Medulla oblongata (tissue), 1 donor: ENCODE results near the gene SRP14.
"Not testable (repeated sequence)": the region's sequence is repeated elsewhere in the genome, so short reads cannot be mapped to it uniquely, and the experiment has no call there.

ENCODE experiments used
- DNase-seq: peaks from one replicate; pipeline ENCODE4 v3.0.0-alpha.2; 2015; ENCODE audit errors: extremely low spot score

The SRP14 gene, protein sequence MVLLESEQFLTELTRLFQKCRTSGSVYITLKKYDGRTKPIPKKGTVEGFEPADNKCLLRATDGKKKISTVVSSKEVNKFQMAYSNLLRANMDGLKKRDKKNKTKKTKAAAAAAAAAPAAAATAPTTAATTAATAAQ

GRCh38 chr15:40038638-40039543 is at the start of gene SRP14:
SRP14 (minus strand) TSS chr15:40039181; CDS start chr15:40039116, 65 bp downstream.
- peak; percentile 97 for DNase-seq

GRCh38 chr15:40087991-40088928 is 49.3 kb upstream of the SRP14 start:
- DNase-seq, result no peak

DNA sequence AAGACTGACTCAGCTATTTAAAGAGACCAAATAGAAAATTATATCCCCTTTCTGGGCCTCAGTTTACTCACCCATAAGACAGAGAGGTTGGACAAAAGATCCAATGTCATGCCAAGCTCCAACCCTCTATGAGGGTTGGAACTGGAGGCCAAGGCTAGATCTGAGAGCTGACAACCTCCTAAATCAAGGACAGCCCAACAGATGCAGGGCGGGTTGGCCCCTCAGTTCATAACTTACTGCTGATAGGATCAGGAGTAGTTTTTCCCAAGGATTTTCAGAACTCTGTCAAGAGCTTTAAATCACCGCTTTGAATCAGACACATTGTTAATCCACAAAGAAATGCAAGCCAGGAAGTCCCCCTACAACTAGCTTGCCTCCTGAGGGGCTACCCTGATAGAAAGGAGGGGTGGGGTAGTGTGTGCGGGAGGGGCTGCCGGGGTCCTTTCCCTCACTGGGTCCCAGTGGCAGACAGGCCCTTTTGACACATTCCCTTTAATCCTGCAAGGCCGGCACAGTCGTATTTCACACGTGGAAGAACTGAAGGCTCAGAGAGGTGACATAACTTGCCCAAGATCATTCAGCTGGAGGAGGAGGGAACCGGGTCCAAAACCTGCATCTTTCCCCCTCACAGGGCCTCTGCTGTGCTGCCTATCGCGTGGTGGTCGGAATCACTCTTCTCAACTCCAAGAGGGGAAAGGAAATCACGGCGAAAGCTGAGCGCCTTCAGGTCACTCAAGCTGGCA is 48.3 kb upstream of the SRP14 start:
- DNase-seq, result no peak

- DNase-seq, result no peak
Observed at GRCh38 chr15:40085266-40085665, 46.3 kb upstream of the SRP14 start.

DNA sequence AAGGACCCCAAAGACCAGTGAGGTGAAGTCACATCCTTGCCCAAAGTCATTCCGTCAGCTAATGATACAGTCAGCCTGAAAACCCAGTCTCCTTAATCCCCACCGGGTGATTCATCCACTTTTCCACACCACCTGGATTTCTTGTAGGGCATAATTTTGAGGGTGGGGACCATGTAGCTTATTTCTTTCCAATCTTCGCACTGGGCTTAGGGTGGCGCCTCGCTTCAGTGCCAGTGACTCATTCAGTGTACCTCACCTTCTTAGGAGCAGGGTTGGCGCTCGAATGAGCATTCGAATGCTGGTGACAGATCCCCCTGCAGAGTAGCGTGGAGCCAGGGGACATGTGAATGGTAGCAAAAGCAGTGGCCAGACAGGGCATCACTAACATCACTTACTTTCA is 45.7 kb upstream of the SRP14 start:
- DNase-seq, result no peak

DNA sequence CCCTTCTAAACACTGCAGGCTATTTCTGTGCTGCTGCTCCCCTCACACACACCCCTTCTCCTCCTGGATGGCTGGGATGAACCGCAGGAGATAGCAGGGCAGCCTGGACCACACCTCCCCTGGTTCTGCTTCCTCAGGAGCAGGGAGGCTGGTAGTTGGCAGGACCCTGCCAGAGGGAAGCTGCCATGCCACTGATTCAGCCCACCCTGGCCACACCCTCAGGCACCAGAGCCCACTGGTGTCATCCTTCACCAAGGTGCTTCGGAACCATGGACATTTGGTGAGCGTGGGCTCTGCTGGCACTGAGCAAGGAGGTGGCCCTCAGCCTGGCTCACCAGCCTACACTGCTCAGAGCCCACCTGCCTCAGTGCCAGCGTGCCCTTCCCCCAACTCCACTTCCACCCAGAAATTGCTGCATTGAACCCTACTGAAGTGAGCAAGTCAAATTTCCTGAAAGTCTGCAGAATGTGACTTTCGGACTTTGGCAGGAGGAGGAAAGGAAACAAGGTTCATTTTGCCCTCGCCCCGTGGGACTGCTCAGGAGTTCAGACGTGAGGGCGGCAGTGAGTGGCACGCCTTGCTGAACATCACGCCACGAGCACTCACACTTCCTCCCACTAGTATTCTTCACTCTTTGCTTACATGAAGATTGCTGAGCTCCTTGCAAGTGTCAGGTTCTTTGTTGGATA is 43.4 kb upstream of the SRP14 start:
- no peak for DNase-seq

GRCh38 chr15:40081691-40082194 is 42.8 kb upstream of the SRP14 start:
- peak; percentile 97 for DNase-seq

GRCh38 chr15:40080847-40081246 is 41.9 kb upstream of the SRP14 start:
- no peak for DNase-seq

DNA sequence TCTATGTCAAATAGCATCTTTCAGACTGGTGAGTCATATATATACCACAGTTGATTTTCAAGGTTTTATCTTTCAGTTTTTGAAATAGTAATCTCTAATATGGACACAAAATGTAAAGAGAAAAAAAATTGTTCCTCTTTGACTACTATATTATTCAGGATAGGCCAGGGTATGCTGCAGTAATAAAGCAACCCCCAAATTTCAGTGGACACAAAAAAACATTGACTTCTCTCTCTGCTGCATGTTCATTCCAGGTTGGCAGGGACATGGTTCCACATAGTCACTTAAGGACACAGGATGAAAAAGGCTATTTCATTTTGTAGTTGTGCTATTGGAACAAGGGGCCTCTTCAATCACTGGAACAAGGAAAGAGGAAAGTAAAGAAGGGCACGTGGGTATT is 41.1 kb upstream of the SRP14 start:
- DNase-seq, result no peak

DNA sequence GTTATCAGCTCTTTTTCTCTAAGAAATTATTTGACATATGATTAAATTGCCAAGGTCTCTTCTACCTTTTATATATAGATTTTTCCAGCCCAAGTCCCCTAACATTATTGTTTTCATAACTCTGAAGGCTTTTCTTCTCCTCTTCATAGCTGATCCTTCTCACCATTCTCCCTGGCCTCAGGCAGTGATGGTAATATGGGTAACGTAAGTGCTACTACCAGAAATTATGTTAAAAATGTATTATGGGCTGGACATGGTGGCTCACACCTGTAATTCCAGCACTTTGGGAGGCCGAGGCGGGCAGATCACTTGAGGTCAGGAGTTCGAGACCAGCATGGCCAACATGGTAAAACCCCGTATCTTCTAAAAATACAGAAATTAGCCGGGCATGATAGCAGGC is 40.5 kb upstream of the SRP14 start:
- no peak for DNase-seq

DNA sequence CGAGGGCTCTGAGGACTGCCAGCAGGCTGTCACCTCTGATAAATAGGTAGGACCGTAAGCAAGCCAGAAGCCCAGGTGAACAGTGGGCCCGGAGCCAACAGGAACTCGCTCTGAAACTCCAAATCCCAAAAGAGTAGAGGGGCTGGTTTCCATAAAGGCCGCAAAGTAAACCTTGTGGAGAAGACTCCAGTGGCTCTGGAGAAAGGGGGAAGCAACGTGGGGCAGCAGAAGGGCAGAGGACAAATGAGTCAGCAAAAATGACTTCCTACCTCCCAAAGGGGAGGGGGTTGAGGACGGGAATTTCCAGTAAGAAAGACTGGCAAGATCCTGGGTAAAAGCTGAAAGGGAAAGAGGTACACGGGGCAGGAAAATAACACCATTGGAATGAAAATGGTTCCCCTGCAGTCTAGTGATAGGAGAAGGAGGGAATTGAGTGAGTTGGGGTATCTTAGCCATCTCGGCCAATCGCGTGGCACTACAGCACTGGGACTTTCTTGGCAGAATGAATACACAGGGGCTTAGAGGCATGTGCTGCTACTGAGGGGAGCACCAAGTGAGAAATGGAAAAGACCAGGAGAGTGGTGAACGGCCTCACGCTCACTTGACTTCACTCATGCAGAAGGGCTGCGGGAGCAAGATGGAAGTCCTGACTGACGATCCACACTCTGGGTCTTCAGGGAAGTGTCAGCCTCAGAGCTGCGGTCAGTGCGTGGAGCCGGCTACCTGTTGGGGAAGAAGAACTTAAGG is 36.5 kb upstream of the SRP14 start:
- DNase-seq, result no peak

DNA sequence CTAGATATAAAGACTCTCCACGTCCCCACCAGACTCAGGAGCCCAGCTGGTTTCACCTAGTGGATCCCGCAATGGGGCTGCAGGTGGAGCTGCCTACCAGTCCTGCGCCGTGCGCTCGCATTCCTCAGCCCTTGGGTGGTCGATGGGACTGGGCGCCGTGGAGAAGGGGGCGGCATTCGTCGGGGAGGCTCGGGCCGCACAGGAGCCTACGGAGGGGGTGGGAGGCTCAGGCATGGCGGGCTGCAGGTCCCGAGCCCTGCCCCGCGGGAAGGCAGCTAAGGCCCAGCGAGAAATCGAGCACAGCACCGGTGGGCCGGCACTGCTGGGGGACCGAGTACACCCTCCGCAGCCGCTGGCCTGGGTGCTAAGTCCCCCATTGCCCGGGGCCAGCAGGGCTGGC is 35.7 kb upstream of the SRP14 start:
- not testable (repeated sequence) for DNase-seq

DNA sequence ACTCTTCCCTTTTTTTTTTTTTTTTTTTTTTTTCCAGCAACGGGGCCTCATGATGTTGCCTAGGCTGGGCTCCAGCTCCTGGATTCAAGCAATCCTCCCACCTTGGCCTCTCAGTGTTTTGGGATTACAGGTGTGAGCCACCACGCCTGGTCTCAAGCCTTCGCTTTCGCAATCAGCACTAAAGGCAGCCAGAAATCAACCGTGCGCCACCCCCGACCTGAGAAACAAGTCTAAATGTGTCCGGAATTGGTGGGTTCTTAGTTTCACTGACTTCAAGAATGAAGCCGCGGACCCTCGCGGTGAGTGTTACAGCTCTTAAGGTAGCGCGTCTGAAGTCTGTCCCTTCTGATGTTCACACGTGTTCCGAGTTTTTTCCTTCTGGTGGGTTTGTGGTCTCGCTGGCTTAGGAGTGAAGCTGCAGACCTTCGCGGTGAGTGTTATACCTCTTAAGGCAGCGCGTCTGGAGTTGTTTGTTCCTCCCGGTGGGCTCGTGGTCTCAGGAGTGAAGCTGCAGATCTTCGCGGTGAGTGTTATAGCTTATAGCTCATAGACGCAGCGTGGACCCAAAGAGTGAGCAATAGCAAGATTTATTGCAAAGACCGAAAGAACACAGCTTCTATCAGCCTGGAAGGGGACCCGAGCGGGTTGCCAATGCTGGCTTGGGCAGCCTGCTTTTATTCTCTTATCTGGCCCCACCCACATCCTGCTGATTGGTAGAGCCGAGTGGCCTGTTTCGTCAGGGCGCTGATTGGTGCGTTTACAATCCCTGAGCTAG is 34.9 kb upstream of the SRP14 start:
- not testable (repeated sequence) for DNase-seq

DNA sequence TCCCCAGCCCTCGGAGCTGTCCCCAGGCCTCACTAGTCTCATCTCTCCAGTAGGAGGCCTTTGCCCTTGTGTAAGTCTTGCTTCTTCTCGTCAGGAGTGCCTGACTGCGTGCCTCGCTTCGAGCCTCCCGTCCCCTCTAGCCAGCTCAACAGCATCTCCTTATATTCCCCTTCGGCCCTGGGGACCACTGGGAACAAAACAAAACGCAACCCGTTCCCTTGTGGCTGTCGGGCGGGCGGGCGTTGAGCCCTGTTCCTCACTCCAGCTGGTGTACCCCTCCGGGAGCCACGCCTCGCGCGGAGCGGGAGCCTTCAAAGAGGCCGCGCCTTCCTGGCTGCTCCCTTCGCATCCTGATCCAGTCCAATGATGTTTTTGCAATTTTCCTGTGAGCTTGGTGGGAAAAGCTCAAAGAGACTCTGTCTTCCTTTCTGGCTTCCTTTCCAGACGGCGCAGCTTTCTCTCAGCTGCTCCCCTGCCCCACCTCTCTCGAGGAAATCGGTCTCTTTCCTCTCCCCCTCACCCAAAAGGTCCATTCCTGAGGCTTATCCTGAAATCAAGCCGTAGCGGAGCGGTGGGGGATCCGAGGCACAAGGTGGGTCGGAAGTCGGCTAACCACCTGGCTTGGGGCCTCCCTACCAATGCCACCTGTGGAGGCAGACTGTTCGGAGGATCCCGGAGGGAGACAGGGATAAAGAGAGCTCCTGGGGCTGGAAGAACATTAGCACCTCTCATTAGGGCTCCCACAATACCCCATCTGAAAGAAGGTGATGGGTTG is 33.4 kb upstream of the SRP14 start:
- DNase-seq, result no peak

DNA sequence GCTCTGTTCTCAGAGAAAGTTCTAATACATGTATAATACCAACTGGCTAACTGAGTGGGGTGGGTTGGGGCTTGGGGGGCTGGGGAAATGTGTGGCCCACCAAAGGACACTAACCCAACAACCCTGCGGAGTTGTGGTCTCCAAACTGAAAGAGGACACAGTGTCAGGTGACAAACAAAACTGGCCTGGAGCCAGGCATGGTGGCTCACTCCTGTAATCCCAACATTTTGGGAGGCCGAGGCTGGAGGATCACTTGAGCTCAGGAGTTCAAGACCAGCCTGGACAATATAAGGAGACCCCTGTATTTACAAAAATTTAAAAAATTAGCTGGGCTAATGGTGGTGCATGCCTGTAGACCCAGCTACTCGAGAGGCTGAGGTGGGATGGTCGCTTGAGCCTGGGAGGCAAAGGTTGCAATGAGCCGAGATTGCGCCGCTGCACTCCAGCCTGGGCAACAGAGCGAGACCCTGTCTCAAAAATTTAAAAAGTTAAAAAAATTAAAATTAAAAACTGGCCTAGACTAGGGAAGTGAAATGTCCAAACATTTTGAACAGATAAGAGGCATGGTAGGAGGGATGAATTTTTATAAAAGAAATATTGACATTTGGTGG is 31.7 kb upstream of the SRP14 start:
- no peak for DNase-seq

DNA sequence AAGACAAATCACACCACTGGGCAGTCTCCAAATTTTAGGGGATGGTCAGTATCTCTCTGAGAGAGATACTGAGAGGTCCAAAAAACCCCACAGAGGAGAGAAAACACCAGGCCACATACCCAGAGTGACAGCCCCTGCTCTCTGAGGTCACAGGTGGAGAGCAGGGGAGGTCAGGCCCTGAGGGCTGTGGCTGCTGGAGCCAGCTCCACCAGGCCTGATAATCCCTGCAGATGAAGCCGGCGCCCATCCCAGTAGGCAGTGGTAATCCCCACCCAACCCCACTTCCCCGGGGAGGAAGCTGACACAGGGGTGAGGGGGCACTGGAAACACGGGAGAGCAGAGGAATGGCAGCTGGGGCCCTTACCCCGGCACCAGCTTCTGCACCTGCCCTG is 31.2 kb upstream of the SRP14 start:
- DNase-seq, result no peak

GRCh38 chr15:40069178-40070165 is 30.5 kb upstream of the SRP14 start:
- DNase-seq, result peak; percentile 97
